Trophoblast cell (in vitro differentiated cells and primary cell): ENCODE data around the gene LILRB2.
A peak's percentile ranks its signal among the peaks of the same experiment; 100 is the strongest.

ENCODE experiments used
- DNase-seq, 2 donors: peaks; one replicate each; pipeline ENCODE4 v3.0.0-alpha.2; 2016
- H2AFZ ChIP-seq: 2 replicates; pipeline ENCODE4 v1.6.1; 2013; ENCODE audit warnings: low read length, moderate library complexity, mild to moderate bottlenecking; ENCODE audit not compliant: insufficient read depth, poor library complexity
- H2AK5ac ChIP-seq: 2 replicates; pipeline ENCODE4 v1.6.1; 2013; ENCODE audit warnings: mild to moderate bottlenecking, low read length
- H2BK120ac ChIP-seq: 2 replicates; pipeline ENCODE4 v1.6.1; 2013; ENCODE audit warnings: low read length, mild to moderate bottlenecking, moderate library complexity; ENCODE audit not compliant: insufficient read depth, poor library complexity
- H2BK12ac ChIP-seq: 2 replicates; pipeline ENCODE4 v1.6.1; 2013; ENCODE audit warnings: mild to moderate bottlenecking, low read length, moderate library complexity
- H2BK5ac ChIP-seq: 2 replicates; pipeline ENCODE4 v1.6.1; 2013; ENCODE audit warnings: low read length, low read depth, moderate library complexity, mild to moderate bottlenecking; ENCODE audit not compliant: poor library complexity
- H3K14ac ChIP-seq: 2 replicates; pipeline ENCODE4 v1.6.1; 2013; ENCODE audit warnings: mild to moderate bottlenecking, low read length
- H3K18ac ChIP-seq: 2 replicates; pipeline ENCODE4 v1.6.1; 2013; ENCODE audit warnings: mild to moderate bottlenecking, low read length
- H3K23ac ChIP-seq: 2 replicates; pipeline ENCODE4 v1.6.1; 2013; ENCODE audit warnings: low read length
- H3K27ac ChIP-seq: 2 replicates; pipeline ENCODE4 v1.5.1; 2013; ENCODE audit warnings: low read depth, mild to moderate bottlenecking, inconsistent platforms, low read length, moderate library complexity
- H3K27me3 ChIP-seq: 2 replicates; pipeline ENCODE4 v1.6.1; 2013; ENCODE audit warnings: inconsistent platforms, mild to moderate bottlenecking, low read length, moderate library complexity; ENCODE audit not compliant: insufficient read depth
- H3K36me3 ChIP-seq, 2 experiments: 1 replicate in 1 of 2; 2 replicates in 1 of 2; pipeline ENCODE4 v1.6.1; 2013; ENCODE audit warnings: low read length in 2 of 2, mild to moderate bottlenecking in 2 of 2, moderate library complexity in 1 of 2; ENCODE audit not compliant: insufficient read depth in 2 of 2, control insufficient read depth in 1 of 2
- H3K4ac ChIP-seq: 2 replicates; pipeline ENCODE4 v1.6.1; 2013; ENCODE audit warnings: low read depth, mild to moderate bottlenecking, low read length, moderate library complexity
- H3K4me1 ChIP-seq, 2 experiments: 1 replicate in 1 of 2; 2 replicates in 1 of 2; pipeline ENCODE4 v1.6.1; 2013; ENCODE audit warnings: low read length in 2 of 2, mild to moderate bottlenecking in 2 of 2, moderate library complexity in 1 of 2; ENCODE audit not compliant: insufficient read depth in 2 of 2, control insufficient read depth in 1 of 2
- H3K4me2 ChIP-seq: 2 replicates; pipeline ENCODE4 v1.6.1; 2013; ENCODE audit warnings: inconsistent platforms, mild to moderate bottlenecking, low read length, moderate library complexity
- H3K4me3 ChIP-seq: 2 replicates; pipeline ENCODE4 v1.5.1; 2013; ENCODE audit warnings: mild to moderate bottlenecking, low read depth, low read length, inconsistent platforms
- H3K79me1 ChIP-seq: one replicate; pipeline ENCODE4 v1.6.1; 2013; ENCODE audit warnings: low read length
- H3K79me2 ChIP-seq: 2 replicates; pipeline ENCODE4 v1.6.1; 2013; ENCODE audit warnings: low read length, mild to moderate bottlenecking; ENCODE audit not compliant: control insufficient read depth, insufficient read depth, poor library complexity
- H3K9ac ChIP-seq: 2 replicates; pipeline ENCODE4 v1.6.1; 2013; ENCODE audit warnings: mild to moderate bottlenecking, low read length
- H3K9me3 ChIP-seq: 2 replicates; pipeline ENCODE4 v1.6.1; 2013; ENCODE audit warnings: low read depth, mild to moderate bottlenecking, control low read depth, inconsistent platforms, low read length; ENCODE audit not compliant: insufficient read depth
- H4K12ac ChIP-seq: 2 replicates; pipeline ENCODE4 v1.6.1; 2013; ENCODE audit warnings: low read depth, mild to moderate bottlenecking, low read length, moderate library complexity
- H4K8ac ChIP-seq: 2 replicates; pipeline ENCODE4 v1.6.1; 2013; ENCODE audit warnings: low read depth, mild to moderate bottlenecking, low read length, moderate library complexity
- H4K91ac ChIP-seq: one replicate; pipeline ENCODE4 v1.6.1; 2013; ENCODE audit warnings: low read depth, mild to moderate bottlenecking, low read length, moderate library complexity
- WGBS: extraction: QIAGEN DNeasy Blood & Tissue Kit; methylation state at CpG from one replicate; pipeline ENCODE4 v1.1.7; 2013; ENCODE audit warnings: missing lambda C conversion rate; ENCODE audit not compliant: insufficient read length, insufficient coverage; ENCODE audit errors: extremely low coverage; 5-methylcytosine and 5-hydroxymethylcytosine counted together

Gene LILRB2

GRCh38 chr19:54233941-54234340 is 47.0 kb downstream of the LILRB2 start:
- no peak overlapping the region for H4K8ac ChIP-seq
- H3K4me3 ChIP-seq: no peak overlapping the region
- H3K79me2 ChIP-seq: no peaks in the 10 kb centered on the region
- H3K79me1 ChIP-seq: no peaks in the 10 kb centered on the region
- H2AK5ac ChIP-seq: no peak overlapping the region
- H2BK5ac ChIP-seq: no peak overlapping the region
- H3K36me3 ChIP-seq: no peaks in the 10 kb centered on the region
- no peak overlapping the region for H2BK12ac ChIP-seq
- H4K91ac ChIP-seq: no peak overlapping the region
- no peak overlapping the region for H3K4me2 ChIP-seq
- DNase-seq: no peak
- H2AFZ ChIP-seq: no peak overlapping the region
- H3K9ac ChIP-seq: no peak overlapping the region
- H3K4me1 ChIP-seq: no peaks in the 10 kb centered on the region
- H3K14ac ChIP-seq: no peak overlapping the region
- H3K4ac ChIP-seq: no peak overlapping the region
- no peak overlapping the region for H4K12ac ChIP-seq
- no peak overlapping the region for H3K27ac ChIP-seq
- no peak overlapping the region for H2BK120ac ChIP-seq
- no peak overlapping the region for H3K23ac ChIP-seq
- H3K9me3 ChIP-seq: peaks cover 5% of the 10 kb centered on the region
- no peak overlapping the region for H3K18ac ChIP-seq
- peaks cover 2% of the 10 kb centered on the region for H3K27me3 ChIP-seq
- WGBS: no CpG with 5 or more reads among the region's 5 CpGs

GRCh38 chr19:54231077-54231931 is 49.6 kb downstream of the LILRB2 start:
- Histone ChIP-seq H2AFZ (no peak overlapping the region), H2BK120ac (no peak overlapping the region), H3K9me3 (peaks cover 5% of the 10 kb centered on the region), H3K14ac (no peak overlapping the region), H3K4me1 (no peaks in the 10 kb centered on the region), H3K79me1 (no peaks in the 10 kb centered on the region), H3K18ac (no peak overlapping the region), H2AK5ac (no peak overlapping the region), H3K4ac (no peak overlapping the region), H3K23ac (no peak overlapping the region), H2BK5ac (no peak overlapping the region), H3K27me3 (peaks cover 2% of the 10 kb centered on the region), H3K79me2 (no peaks in the 10 kb centered on the region), H3K4me3 (no peak overlapping the region), H4K8ac (no peak overlapping the region), H3K4me2 (no peak overlapping the region), H4K91ac (no peak overlapping the region), H3K27ac (no peak overlapping the region), H2BK12ac (no peak overlapping the region), H3K36me3 (no peaks in the 10 kb centered on the region), H4K12ac (no peak overlapping the region), H3K9ac (no peak overlapping the region)
- WGBS: no CpG with 5 or more reads among the region's 21 CpGs
- peak; percentile 82 to 97 for DNase-seq

DNA sequence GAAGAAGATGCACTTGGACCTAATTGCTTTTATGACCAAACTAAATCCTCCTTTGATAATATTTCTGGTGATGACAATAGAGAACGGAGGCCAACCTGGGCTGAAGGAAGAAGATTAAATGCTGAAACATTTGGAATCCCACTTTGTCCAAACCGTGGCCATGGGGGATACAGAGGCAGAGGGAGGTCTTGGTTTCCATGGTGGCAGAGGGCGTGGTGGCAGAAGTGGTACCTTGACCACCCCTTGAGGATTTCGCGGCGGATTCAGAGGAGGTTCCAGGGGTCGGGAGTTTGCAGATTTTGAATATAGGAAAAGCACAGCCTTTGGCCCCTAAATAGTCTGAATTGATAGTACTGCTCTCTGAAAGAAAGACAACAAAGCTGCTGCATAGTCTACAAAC is 50.9 kb downstream of the LILRB2 start:
- Histone ChIP-seq H2BK12ac (no peak overlapping the region), H3K23ac (no peak overlapping the region), H3K4ac (no peak overlapping the region), H3K4me3 (no peak overlapping the region), H3K27ac (no peak overlapping the region), H3K4me2 (no peak overlapping the region), H2AFZ (no peak overlapping the region), H3K27me3 (peaks cover 2% of the 10 kb centered on the region), H3K18ac (no peak overlapping the region), H4K12ac (no peak overlapping the region), H2BK5ac (no peak overlapping the region), H3K4me1 (no peaks in the 10 kb centered on the region), H4K8ac (no peak overlapping the region), H2AK5ac (no peak overlapping the region), H3K79me1 (no peaks in the 10 kb centered on the region), H4K91ac (no peak overlapping the region), H3K9me3 (peaks cover 5% of the 10 kb centered on the region), H3K9ac (no peak overlapping the region), H3K79me2 (no peaks in the 10 kb centered on the region), H3K14ac (no peak overlapping the region), H2BK120ac (no peak overlapping the region), H3K36me3 (no peaks in the 10 kb centered on the region)
- WGBS: no CpG with 5 or more reads among the region's 7 CpGs
- DNase-seq: no peak

GRCh38 chr19:54229146-54229545 is 51.8 kb downstream of the LILRB2 start:
- Histone ChIP-seq H2BK5ac (no peak overlapping the region), H3K4me1 (no peaks in the 10 kb centered on the region), H2AK5ac (no peak overlapping the region), H3K23ac (peak overlapping the region; percentile 33), H2BK120ac (no peak overlapping the region), H3K9ac (no peak overlapping the region), H2BK12ac (no peak overlapping the region), H2AFZ (no peak overlapping the region), H3K9me3 (peaks cover 5% of the 10 kb centered on the region), H3K4me2 (no peak overlapping the region), H3K4me3 (no peak overlapping the region), H3K79me1 (no peaks in the 10 kb centered on the region), H3K4ac (no peak overlapping the region), H3K27ac (no peak overlapping the region), H3K79me2 (no peaks in the 10 kb centered on the region), H4K91ac (no peak overlapping the region), H4K12ac (no peak overlapping the region), H3K14ac (no peak overlapping the region), H3K27me3 (peaks cover under 1% of the 10 kb centered on the region), H3K18ac (no peak overlapping the region), H4K8ac (no peak overlapping the region), H3K36me3 (no peaks in the 10 kb centered on the region)
- WGBS: no CpG with 5 or more reads among the region's 8 CpGs
- DNase-seq: no peak
